ENCODE data around the gene MYL11.
A peak's percentile ranks its signal among the peaks of the same experiment; 100 is the strongest.

Gene MYL11

GRCh38 chr16:30407804-30408534 is 33.4 kb downstream of the MYL11 start:
- Histone ChIP-seq H3K4me1 (ENCODE audit: control insufficient read depth in 2 of 2, insufficient read depth in 2 of 2, low read length in 2 of 2) (peaks cover 13 to 20% of the 10 kb centered on the region in 2 donors), H3K27ac (ENCODE audit: low read depth in 2 of 2, low read length in 2 of 2) (peak overlapping the region; percentile 77 to 80), H3K27me3 (ENCODE audit: control insufficient read depth in 2 of 2, insufficient read depth in 2 of 2, low read length in 2 of 2) (no peaks in the 10 kb centered on the region), H3K9ac (ENCODE audit: low read depth in 1 of 2, low read length in 2 of 2) (peak overlapping the region; percentile 63 to 77), H3K36me3 (ENCODE audit: control insufficient read depth in 2 of 2, insufficient read depth in 2 of 2, low read length in 2 of 2) (peaks cover 0 to 16% of the 10 kb centered on the region in 2 donors), H3K4me3 (ENCODE audit: low read length in 2 of 2) (peak overlapping the region; percentile 75 to 81), H3K9me3 (ENCODE audit: control insufficient read depth in 2 of 2, low read length in 2 of 2) (no peaks in the 10 kb centered on the region)

GRCh38 chr16:30409125-30410060 is 34.8 kb downstream of the MYL11 start:
- Histone ChIP-seq H3K4me1 (ENCODE audit: control insufficient read depth in 2 of 2, insufficient read depth in 2 of 2, low read length in 2 of 2) (peaks cover 13 to 20% of the 10 kb centered on the region in 2 donors), H3K36me3 (ENCODE audit: control insufficient read depth in 2 of 2, insufficient read depth in 2 of 2, low read length in 2 of 2) (peaks cover 3 to 18% of the 10 kb centered on the region in 2 donors), H3K4me3 (ENCODE audit: low read length in 2 of 2) (no peak overlapping the region), H3K27ac (ENCODE audit: low read depth in 2 of 2, low read length in 2 of 2) (no peak overlapping the region), H3K27me3 (ENCODE audit: control insufficient read depth in 2 of 2, insufficient read depth in 2 of 2, low read length in 2 of 2) (no peaks in the 10 kb centered on the region), H3K9ac (ENCODE audit: low read depth in 1 of 2, low read length in 2 of 2) (peak overlapping the region; percentile 3 to 38), H3K9me3 (ENCODE audit: control insufficient read depth in 2 of 2, low read length in 2 of 2) (no peaks in the 10 kb centered on the region)

GRCh38 chr16:30413112-30413806 is 38.7 kb downstream of the MYL11 start:
- H3K4me1 ChIP-seq (ENCODE audit: control insufficient read depth in 2 of 2, insufficient read depth in 2 of 2, low read length in 2 of 2): peaks cover 12 to 23% of the 10 kb centered on the region in 2 donors
- no peak overlapping the region for H3K27ac ChIP-seq (ENCODE audit: low read depth in 2 of 2, low read length in 2 of 2)
- no peaks in the 10 kb centered on the region for H3K9me3 ChIP-seq (ENCODE audit: control insufficient read depth in 2 of 2, low read length in 2 of 2)
- peaks cover 3 to 18% of the 10 kb centered on the region in 2 donors for H3K36me3 ChIP-seq (ENCODE audit: control insufficient read depth in 2 of 2, insufficient read depth in 2 of 2, low read length in 2 of 2)
- no peak overlapping the region for H3K4me3 ChIP-seq (ENCODE audit: low read length in 2 of 2)
- H3K27me3 ChIP-seq (ENCODE audit: control insufficient read depth in 2 of 2, insufficient read depth in 2 of 2, low read length in 2 of 2): no peaks in the 10 kb centered on the region
- H3K9ac ChIP-seq (ENCODE audit: low read depth in 1 of 2, low read length in 2 of 2): no peak overlapping the region

- no peak overlapping the region for H3K9ac ChIP-seq (ENCODE audit: low read depth in 1 of 2, low read length in 2 of 2)
- peaks cover 3 to 18% of the 10 kb centered on the region in 2 donors for H3K36me3 ChIP-seq (ENCODE audit: control insufficient read depth in 2 of 2, insufficient read depth in 2 of 2, low read length in 2 of 2)
- no peak overlapping the region for H3K27ac ChIP-seq (ENCODE audit: low read depth in 2 of 2, low read length in 2 of 2)
- no peaks in the 10 kb centered on the region for H3K27me3 ChIP-seq (ENCODE audit: control insufficient read depth in 2 of 2, insufficient read depth in 2 of 2, low read length in 2 of 2)
- H3K4me3 ChIP-seq (ENCODE audit: low read length in 2 of 2): no peak overlapping the region
- peaks cover 12 to 23% of the 10 kb centered on the region in 2 donors for H3K4me1 ChIP-seq (ENCODE audit: control insufficient read depth in 2 of 2, insufficient read depth in 2 of 2, low read length in 2 of 2)
- H3K9me3 ChIP-seq (ENCODE audit: control insufficient read depth in 2 of 2, low read length in 2 of 2): no peaks in the 10 kb centered on the region
Measured at GRCh38 chr16:30414159-30414558, 39.6 kb downstream of the MYL11 start.

DNA sequence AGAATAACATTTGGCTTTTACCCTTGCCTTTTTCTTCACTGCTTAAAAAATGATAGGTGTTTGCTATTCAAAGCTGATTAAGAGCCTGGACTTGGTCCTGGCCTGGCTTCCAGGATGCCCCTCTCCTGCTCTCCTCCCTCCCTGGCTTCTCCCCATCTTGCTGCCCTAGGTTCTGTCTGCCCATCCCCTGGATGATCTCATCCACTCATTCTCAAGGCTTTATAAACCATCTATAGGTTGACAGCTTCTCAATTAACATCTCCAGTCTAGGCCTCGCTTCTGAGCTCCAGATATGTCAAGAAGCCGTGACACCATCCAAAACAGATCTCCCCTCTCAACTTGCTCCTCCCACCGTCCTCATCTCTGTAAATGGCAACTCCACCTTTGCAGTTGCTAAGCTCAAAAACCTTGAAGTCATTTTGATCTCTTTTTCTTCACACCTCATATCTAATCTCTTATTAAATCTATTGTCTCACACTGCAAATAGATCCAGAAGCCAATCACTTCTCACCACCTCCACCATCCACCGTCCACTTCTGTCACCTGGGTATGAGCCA is 41.5 kb downstream of the MYL11 start:
- Histone ChIP-seq H3K4me1 (ENCODE audit: control insufficient read depth in 2 of 2, insufficient read depth in 2 of 2, low read length in 2 of 2) (peaks cover 9 to 15% of the 10 kb centered on the region in 2 donors), H3K27ac (ENCODE audit: low read depth in 2 of 2, low read length in 2 of 2) (no peak overlapping the region), H3K27me3 (ENCODE audit: control insufficient read depth in 2 of 2, insufficient read depth in 2 of 2, low read length in 2 of 2) (no peaks in the 10 kb centered on the region), H3K36me3 (ENCODE audit: control insufficient read depth in 2 of 2, insufficient read depth in 2 of 2, low read length in 2 of 2) (peaks cover 11 to 27% of the 10 kb centered on the region in 2 donors), H3K9ac (ENCODE audit: low read depth in 1 of 2, low read length in 2 of 2) (no peak overlapping the region), H3K4me3 (ENCODE audit: low read length in 2 of 2) (no peak overlapping the region), H3K9me3 (ENCODE audit: control insufficient read depth in 2 of 2, low read length in 2 of 2) (no peaks in the 10 kb centered on the region)

DNA sequence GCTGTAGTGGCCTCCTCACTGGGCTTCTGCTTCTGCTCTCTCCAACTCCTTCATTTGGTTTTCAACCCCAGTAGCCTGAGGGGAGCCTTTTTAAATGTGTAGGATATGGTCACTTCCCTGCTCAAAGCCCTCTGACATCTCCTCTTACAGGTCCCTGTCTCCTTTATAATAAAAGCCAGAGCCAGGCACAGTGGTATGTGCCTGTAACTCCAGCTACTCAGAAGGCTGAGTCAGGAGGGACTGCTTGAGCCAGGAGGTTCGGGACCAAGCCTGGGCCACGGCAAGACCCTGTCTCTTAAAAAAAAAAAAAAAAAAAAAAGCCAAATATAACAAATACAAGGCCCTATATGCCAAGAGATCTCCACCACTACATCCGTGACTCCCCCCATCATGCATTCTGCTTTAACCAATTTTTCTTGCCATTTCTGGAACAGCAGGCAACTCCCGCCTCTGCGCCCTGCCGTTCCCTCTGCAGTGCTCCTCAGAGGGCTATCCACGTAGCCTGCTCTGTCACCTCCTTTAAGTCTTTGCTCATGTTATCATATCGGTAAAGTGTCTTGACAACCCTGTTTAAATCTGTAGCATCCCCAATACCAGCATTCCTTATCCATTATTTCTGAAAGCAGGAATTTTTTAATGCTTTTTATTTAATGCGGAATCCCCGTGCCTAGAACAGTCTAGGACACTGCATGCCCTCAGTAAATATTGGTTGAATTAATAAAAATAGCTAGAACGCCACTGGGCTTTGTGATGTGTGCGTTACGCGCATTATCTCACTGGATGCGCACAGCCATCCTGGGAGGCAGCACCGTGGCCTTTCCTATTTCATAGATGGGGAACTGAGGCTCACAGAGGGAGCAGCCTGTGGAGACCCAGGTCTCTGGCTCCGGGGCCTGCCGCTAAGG is 42.3 kb downstream of the MYL11 start:
- H3K27ac ChIP-seq (ENCODE audit: low read depth in 2 of 2, low read length in 2 of 2): peak overlapping the region; percentile 88 to 90
- no peaks in the 10 kb centered on the region for H3K9me3 ChIP-seq (ENCODE audit: control insufficient read depth in 2 of 2, low read length in 2 of 2)
- peak overlapping the region; percentile 72 to 82 for H3K9ac ChIP-seq (ENCODE audit: low read depth in 1 of 2, low read length in 2 of 2)
- H3K4me3 ChIP-seq (ENCODE audit: low read length in 2 of 2): peak overlapping the region; percentile 70 to 73
- peaks cover 17 to 26% of the 10 kb centered on the region in 2 donors for H3K36me3 ChIP-seq (ENCODE audit: control insufficient read depth in 2 of 2, insufficient read depth in 2 of 2, low read length in 2 of 2)
- H3K27me3 ChIP-seq (ENCODE audit: control insufficient read depth in 2 of 2, insufficient read depth in 2 of 2, low read length in 2 of 2): no peaks in the 10 kb centered on the region
- H3K4me1 ChIP-seq (ENCODE audit: control insufficient read depth in 2 of 2, insufficient read depth in 2 of 2, low read length in 2 of 2): peaks cover 9 to 15% of the 10 kb centered on the region in 2 donors

GRCh38 chr16:30417529-30418349 is 43.1 kb downstream of the MYL11 start:
- H3K9ac ChIP-seq (ENCODE audit: low read depth in 1 of 2, low read length in 2 of 2): peak overlapping the region; percentile 72 to 82
- peak overlapping the region; percentile 88 to 90 for H3K27ac ChIP-seq (ENCODE audit: low read depth in 2 of 2, low read length in 2 of 2)
- H3K27me3 ChIP-seq (ENCODE audit: control insufficient read depth in 2 of 2, insufficient read depth in 2 of 2, low read length in 2 of 2): no peaks in the 10 kb centered on the region
- peaks cover 9 to 15% of the 10 kb centered on the region in 2 donors for H3K4me1 ChIP-seq (ENCODE audit: control insufficient read depth in 2 of 2, insufficient read depth in 2 of 2, low read length in 2 of 2)
- peak overlapping the region; percentile 70 to 73 for H3K4me3 ChIP-seq (ENCODE audit: low read length in 2 of 2)
- no peaks in the 10 kb centered on the region for H3K9me3 ChIP-seq (ENCODE audit: control insufficient read depth in 2 of 2, low read length in 2 of 2)
- peaks cover 20 to 21% of the 10 kb centered on the region in 2 donors for H3K36me3 ChIP-seq (ENCODE audit: control insufficient read depth in 2 of 2, insufficient read depth in 2 of 2, low read length in 2 of 2)

DNA sequence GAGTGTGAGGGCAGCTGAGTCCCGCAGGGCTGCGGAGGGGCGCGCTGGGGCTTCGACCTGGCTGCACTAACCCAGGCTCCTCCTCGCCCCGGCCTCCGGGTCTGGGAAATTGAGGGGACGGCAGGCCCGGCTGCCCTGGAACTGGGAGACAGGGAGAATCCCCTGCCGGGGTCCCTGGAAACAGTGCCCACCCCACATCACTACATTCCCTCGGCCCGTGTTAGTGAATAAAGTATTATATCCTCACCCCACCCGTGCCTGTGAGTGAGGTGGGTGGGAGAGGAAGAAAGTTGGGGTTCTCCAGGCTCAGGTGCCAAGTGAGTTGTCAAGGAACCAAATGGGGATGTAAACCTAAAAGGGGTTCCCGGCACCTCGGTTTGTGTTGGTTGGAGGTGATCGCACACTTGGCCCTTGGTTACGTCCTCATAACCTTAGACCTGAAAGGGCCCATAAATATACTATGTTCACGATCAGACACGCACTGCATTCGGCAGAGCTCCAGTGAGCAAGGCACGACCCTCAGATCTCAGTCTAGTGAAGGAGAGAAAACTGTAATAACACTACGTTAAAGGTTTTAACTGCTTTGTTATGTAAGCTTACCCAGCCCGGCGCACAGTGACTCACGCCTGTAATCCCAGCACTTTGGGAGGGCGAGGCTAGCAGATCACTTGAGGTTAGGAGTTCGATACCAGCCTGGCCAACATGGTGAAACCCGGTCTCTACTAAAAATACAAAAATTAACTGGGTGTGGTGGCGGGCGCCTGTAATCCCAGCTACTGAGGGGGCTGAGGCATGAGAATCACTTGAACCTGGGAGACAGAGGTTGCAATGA is 44.0 kb downstream of the MYL11 start:
- Histone ChIP-seq H3K9me3 (ENCODE audit: control insufficient read depth in 2 of 2, low read length in 2 of 2) (no peaks in the 10 kb centered on the region), H3K4me1 (ENCODE audit: control insufficient read depth in 2 of 2, insufficient read depth in 2 of 2, low read length in 2 of 2) (peaks cover 9 to 15% of the 10 kb centered on the region in 2 donors), H3K27me3 (ENCODE audit: control insufficient read depth in 2 of 2, insufficient read depth in 2 of 2, low read length in 2 of 2) (no peaks in the 10 kb centered on the region), H3K4me3 (ENCODE audit: low read length in 2 of 2) (peak overlapping the region; percentile 70 to 73), H3K27ac (ENCODE audit: low read depth in 2 of 2, low read length in 2 of 2) (peak overlapping the region; percentile 88 to 90), H3K36me3 (ENCODE audit: control insufficient read depth in 2 of 2, insufficient read depth in 2 of 2, low read length in 2 of 2) (peaks cover 20 to 22% of the 10 kb centered on the region in 2 donors), H3K9ac (ENCODE audit: low read depth in 1 of 2, low read length in 2 of 2) (peak overlapping the region; percentile 72 to 82)
